Activated effector memory CD4-positive, alpha-beta T cell treated with anti-CD3 and anti-CD28 coated beads, Interleukin-2, amount 50 U/mL, for 16 hours (primary cell): ENCODE results near the gene PRELP.
"Not testable (repeated sequence)": the region's sequence is repeated elsewhere in the genome, so short reads cannot be mapped to it uniquely, and the experiment has no call there.

ENCODE experiments used
- DNase-seq: peaks from one replicate; pipeline ENCODE4 v3.0.0-alpha.2; 2020

Gene PRELP

DNA sequence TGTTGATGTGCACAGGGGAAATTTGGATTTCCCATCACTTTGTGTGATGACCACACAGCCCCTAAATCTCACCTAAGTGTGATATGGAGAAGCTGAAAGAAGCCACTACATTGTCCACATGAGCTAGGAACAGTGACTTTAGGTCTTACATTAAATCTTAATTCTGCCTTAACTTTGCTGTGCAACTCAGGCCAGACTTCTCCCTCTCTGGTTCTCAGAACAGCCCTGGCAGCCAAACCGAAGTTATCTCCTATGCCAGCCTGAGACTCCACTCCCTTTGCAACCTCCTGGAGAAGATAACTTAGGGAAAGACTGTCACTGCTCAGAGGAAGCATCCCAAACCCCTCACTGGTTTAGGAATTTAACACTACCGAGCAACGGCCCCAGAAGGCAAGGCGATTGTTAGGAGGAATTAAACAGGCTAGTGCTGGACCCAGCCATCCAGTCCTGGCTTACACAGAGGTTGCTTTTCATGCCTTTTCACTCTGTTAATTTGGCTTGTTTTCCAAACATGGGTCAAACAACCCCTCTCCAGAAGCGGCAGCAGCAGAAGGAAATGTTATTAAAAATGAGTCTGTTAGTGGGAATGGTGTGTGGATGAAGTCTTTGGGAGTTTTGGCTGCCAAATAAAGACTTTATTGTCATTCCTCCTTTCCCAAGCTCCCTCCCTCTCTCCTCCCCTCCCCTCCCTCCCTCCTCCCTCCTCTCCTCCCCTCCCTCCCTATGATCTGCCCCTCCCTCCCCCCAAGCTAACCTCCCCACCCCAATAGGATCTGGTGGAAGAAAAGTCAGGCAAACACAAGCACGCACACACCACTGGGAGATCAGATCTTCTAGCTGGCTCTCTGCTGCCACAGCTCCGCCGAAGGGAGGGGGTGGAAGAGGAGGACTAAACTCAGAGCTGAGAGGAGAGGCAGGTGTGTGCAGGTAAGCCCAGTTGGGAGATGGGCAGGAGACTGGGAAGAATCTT is at the start of gene PRELP:
Gene PRELP, plus strand, starts transcription at position 795 of the 970 bp plus-strand sequence. CDS start 7,379 bp downstream, outside the sequence.
- DNase-seq, result no peak

DNA sequence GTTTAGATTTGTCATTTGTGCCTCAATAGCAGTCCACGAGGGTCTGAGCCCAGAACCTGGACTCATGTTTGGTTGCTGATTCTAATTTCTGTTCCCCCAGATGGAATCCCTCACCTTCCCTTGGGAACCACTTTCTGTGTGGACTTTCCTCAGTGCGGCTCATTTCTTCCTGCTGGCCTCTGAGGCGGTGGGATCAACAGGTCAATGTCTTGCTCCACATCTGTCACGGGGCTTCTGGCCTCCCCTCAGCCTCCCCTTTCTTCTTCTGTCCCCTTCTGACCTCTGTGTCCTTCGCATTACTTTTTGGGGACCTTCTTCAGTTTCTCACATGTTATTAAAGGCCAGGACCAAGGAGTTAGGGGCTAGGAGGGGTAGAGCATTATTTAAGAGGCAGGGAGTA is 49.2 kb upstream of the PRELP start:
- DNase-seq, result no peak

DNA sequence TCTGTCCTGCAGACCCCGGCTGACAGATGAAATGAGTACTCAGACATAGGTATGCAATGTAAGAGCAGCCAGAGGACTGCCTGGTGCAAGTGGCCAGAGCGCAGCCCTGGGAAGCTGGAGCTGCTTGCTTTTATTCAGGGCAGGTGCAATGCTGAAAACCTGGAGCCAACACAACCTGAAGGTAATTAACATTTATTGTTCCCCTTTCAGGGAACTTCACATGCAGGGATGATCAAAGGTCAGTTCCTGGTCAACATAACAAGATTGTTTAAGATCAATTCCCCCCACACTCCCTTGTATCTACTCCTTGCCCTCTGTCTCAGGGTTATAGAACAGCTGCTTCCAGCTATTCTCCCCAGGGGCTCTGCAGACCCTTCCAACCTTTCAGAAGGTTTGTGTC is 48.7 kb upstream of the PRELP start:
- no peak for DNase-seq

DNA sequence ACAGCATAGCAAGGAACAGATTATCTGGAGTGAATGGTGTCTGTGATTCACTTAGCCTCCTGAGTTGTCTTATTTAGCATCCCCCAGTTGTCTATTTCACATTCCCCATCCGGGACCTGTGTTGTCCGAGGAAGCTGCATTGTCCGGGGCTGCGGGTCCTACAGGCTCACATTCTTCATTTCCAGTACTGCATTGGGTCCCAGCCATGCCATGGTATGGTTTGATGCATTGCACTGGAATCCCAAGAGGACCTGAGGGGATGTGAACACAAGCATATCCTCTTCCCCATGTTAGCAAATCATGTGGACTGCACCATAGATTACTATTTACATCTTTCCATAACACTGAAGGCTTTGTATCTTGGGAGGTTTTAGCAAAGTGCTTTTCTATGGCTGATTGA is 48.2 kb upstream of the PRELP start:
- DNase-seq, result no peak

DNA sequence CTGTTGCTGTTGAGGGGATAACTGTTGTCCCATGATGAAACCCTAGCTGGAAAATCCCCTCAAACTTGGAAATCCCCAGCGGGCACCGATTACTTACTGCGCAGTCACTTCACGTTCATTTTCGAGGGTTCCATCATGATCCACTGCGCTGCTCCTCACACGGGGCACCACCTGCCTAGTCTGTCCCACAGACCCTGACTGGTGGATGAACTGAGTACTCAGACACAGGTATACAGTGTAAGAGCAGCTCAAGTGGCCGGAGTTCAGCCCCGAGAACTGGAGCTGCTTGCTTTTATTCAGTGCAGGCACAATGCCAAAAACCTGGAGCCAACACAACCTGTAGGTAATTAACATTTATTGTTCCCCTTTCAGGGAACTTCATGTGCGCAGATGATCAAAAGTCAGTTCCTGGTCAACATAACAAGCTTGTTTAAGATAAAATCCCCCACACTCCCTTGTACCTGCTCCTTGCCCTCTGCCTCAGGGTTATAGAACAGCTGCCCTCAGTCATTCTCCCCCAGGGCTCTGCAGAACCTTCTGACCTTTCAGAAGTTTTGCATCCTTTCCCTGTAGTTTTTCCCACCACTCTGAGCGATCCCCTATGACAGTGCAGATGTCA is 46.5 kb upstream of the PRELP start:
- DNase-seq, result no peak

DNA sequence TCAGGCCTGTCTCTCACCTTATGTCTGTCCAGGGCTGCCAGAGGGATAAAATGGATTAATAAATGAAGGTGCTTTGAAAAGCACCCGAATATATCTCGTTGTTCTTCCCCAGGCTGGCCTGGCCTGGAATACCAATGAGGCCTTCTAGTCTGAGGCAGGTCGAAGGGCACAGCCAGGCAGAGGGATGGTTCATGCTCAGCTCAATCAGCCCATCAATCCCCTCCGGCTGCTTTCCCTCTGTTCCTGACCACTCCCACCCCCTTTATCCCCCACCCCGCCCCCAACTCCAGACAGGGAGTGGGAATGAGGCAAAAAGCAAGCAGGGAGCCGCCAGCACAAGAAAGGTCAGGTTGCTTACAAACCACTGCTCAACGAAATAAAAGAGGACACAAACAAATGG is 40.0 kb upstream of the PRELP start:
- DNase-seq, result no peak

DNA sequence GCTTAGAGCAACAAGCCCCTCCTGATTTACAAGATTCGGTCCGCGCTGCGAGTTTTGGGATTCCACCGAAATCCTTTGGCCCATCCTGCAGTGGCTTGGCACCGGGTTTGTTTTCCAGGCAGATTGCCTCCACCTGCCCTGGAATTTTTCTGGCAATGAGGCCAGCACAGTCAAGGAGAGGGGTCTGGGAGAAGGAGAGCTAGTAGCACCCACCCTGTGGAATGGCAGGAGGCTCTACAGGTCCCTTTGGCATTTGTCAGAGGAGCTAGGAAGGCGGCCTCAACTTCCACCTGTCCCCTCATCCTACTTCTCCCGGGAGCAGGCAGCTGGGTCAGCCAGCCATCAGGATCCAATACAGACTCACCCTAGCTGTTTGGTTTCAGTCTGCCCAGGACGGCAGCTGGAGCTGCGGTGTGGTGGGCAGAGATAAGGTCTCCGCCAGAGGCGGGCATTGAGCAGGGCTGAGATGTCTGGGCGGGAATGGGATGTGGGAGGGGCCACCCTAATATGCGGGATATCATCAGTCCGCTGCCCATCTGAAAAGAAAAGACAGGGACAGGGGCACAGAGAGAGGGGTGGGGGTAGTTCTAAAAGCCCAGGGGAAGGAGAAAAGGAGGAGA is 37.8 kb upstream of the PRELP start:
- no peak for DNase-seq

DNA sequence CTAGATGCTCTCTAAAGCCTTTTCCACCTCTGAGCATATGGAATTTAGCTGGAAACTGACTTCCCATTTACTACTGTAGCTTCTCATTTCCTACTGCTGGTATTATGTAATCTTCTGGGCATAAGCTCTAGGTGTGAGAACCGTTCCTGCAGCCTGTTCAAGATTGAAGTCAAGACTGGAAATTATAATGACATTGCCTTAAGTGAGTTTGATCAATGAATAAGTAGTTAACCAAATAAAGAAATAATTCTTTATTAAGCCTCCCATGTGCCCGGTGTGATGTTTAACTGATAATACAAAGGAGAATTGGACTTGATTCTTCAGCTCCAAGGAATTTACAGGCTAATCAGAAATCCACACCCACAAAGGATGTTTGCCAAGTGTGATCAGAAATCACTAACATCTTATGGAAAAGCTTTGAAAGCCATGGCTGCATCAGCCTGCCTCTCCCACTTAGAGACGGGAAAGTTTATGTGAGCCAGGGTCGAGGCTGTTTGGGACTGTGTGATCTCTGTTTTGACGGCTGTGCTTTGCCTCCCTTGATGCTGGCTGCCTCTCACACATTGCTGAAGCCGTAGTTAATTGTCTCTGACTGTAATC is 36.4 kb upstream of the PRELP start:
- DNase-seq, result no peak

DNA sequence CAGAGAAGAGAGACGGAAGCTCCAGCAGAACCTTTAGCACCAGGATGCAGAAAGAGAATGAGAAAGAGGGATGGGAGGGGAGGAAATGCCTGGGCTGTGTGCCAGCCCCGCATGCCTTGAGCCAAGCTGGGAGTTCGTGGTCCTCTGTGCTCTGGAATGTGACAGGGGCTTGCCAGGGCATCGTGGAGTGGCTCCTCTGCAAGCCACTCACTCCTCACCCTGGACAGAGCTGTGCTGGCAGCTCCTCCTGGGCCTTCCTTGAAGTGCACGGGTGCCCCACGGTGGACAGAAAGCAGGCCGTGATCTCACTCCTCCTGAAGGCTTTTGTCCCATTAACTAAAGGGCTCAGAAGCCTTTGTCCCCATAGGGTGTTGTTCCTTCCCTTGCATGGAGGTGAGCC is 34.8 kb upstream of the PRELP start:
- no peak for DNase-seq

DNA sequence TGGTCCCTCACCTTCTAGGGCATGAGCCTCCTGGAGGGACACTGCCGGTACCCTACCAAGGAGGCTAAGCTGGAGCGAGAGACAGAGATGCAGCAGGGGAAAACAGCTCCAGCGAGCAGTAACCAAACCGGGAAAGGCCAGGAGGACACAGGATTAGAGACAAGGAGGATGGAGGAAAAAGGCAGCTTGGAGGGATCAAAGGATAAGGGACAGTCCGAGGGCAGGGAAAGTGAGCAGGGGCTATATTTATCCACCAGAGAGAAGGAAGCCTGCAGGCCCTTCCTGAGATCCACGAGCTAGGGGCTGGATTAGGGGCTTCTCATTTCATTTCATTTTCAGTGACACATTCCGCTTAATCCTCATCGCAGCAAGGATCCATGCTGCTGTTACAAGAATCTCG is 33.8 kb upstream of the PRELP start:
- DNase-seq, result no peak

DNA sequence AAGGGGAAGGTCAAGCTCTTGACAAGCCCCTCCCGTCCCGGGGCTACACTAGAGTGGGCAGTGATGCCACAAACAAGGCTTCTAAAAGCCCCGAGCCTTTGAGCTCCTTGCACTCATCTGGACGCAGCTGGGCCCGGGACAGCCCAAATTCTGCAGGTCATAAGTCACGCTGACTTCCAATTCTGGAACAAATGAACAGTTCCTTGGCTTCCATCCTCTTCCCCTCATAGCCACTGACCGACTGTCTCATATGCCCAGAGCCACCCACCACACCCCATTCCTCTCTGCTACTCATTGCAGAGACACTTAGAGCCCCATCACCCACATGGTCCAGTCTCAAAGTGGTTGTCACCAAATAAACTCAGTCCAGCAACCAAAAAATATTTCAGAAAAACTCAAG is 32.8 kb upstream of the PRELP start:
- DNase-seq, result no peak

DNA sequence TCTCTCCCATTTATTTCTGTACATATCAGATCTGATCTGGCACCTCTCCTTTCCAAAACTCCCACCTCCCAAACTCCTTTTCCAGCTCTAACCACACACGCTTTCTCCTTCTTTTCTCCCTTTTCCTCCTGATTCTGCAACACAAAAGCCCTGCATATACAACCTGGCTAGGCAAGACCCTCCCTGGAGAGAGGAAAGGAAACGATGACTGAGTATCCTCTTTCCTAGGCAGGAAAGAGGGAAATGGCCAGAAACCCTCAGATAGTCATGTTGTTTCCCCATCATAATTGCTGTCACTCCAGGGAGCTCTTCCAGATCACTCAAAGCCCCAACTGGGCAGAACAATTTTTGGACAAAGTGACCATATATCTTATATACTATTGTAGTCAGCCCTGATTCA is 32.3 kb upstream of the PRELP start:
- DNase-seq, result no peak

DNA sequence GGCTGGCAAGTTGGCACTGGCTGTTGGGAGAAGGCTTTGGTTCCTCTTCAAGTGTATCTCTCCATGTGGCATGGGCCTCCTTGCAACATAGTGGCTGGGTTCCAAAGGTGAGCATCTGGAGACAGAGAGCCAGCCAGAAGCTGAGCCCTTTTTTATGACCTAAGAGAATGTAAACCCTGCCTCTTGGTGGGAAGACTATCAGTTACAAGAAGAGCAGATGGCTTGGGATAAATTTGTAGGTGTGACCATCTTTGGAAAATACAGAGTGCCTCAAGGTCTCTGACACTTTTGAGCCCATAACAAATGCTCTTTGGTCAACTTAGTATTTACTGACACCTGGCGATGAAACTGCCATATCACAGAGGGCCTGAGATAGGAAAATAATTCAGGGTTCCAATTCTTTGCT is 31.4 kb upstream of the PRELP start:
- DNase-seq, result no peak

DNA sequence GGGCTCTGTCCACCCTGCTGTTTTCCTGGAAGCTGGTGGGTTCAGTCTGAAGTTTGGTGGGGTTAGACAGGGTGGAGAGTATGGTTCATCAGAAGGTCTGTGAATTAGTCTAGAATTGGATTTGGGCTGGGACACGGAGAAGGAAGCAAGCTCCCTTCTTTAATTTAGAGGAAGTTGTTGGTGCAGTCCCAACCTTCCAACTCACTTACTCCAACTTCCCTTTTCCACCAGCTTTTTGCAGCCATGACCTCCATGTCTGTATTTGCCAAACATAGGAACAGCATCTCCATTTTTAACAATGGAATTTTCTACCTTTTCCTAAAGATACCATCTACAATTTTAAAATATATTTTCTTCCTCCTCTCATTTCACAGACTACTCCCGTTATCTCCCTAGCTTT is 28.5 kb upstream of the PRELP start:
- DNase-seq, result no peak

DNA sequence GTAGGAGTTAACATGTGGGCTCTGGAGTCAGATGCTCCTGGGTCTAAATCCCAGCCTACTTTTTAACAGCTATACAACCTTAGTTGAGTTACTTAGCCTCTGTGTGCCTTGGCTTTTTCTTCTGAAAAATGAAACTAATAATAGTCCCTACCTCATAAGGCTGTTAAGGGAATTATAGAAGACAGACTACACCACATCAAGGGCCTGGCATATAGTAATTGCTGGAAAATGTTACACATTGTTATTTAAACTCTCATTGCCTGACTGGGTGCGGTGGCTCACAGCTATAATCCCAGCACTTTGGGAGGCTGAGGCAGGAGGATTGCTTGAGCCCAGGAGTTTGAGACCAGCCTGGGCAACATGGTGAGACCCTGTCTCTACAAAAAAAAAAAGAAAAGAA is 28.0 kb upstream of the PRELP start:
- DNase-seq, result not testable (repeated sequence)

DNA sequence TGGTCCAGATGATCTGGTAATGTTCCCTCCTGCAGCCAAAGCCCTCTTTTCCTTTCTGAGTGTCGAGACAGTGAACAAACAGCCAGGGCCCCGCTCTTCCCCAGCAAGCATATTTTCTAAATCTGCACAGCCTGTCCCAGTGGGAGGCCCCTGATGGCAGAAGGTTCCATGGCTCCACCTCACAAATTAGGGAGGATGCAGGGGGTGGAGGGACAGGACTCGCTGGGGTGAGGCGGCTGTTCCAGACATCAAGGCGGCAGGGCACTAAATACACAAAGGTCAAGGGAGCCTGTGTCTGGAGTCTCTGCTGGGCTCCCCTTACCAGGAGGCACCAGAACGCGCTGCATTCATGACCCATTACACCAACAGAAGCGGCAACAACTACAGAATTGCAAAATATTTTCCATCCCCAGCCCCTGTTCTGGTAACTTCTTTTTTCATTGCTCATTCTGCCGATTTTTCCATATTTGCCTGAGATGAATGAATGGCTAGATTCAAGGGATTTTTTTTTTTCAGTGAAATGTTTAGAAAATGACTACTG is 27.0 kb upstream of the PRELP start:
- no peak for DNase-seq

DNA sequence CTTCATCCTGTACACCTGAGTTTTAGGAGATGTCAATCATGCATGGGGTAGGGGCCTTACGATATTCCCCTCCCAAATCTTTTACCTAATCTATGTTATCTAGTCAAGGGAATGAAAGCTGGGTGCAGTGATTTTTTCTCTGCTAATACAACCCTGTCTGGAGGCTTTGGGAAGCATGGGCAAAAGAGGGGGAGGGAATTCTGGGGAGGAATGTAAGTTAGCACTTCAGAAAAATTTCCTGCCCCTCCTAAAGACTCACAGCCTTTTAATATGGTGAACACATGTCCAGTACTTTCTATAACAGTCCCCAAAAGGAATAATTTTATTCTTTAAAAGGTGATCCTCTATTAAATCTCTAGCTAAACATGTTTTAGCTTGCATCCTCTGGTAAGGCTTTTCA is 25.6 kb upstream of the PRELP start:
- DNase-seq, result no peak

DNA sequence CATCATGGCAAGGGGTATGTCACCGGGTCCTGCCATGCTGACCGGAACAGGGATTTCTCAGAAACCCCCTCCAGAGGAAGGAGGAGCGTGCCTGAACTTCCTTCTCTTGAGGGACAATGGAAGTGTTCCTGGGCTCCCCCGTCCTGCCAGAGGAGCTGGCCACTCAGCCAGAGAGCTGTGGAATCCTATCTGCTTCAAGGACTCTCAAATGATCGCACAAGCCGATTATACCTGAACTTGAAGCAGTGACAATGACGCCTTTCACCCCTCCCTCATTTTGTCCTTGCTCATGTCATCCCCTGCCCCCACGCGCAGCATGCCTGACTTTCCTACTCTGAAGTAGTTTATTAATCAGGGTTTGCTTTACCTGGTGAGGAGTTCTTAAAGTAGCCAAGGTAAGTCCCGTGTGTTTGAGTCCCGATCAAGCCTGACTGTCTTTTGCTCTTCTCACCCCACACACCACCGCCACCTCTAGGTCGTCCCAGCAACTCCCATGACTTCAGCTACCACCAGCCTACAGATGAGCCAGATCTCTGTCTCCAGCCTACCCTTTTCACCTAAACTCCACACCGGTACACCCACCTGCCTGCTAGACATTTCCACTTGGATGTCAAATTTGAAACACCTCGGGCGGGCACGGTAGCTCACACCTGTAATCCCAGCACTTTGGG is 25.0 kb upstream of the PRELP start:
- no peak for DNase-seq

DNA sequence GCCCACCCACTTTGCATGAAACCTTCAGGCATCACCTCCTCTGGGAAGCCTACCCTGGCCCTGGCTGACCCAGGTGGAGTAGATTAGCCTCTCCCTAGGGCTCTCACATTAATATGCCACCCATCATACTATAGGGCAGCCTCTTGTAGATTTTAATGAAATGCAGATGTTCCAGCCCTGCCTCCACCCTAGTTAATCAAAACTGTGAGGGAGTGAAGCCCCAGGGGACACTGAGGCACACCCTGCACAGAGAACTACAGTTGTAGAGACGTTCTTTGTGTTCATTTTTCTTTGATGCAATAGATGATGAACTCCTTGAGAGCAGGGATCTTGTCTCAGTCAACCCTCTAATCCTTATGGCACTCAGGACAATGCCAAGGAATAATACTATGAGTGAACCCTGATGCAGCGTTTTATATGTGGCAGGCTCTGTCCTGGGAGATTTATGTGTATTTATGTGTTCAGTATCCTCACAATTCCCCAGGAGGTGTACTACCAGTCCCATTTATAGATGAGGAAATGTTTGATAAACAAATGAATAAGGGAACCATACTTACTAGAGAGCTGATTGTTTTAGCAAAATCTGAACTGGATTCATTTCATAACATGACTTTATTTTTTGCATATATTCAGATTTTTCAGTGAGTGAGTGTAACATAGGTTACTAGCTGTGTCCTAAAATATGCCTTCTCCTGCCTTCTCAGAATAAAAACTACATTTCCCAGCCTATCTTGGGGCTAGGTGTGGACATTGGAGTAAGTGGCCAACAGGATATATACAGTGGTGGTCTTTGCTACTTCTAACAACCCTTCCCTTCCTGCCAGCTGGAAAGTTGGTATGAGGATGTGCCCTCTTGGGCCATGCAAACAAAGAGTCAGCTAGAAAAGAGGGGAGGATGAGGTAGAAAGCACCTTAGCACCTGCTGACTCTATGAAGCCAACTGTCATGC is 23.5 kb upstream of the PRELP start:
- DNase-seq, result no peak

DNA sequence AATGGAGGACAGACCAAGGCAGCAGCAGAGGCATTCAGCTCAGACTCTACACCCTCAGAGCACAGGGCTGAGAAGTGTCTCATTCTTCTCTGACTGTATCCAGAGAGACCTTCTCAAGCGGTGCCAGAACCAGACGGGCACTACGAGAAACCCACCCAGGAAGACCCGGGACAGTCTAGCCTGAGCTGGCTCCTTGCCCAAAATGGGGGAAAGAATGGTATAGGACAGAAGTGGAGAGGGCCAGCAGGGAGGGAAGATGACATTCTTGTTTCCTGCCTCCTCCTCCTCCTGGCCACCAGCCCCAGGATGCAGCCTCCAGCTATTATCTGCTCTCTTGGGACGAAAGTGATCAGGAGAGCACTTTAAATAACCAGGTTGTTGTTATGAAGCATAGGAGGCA is 22.6 kb upstream of the PRELP start:
- no peak for DNase-seq

DNA sequence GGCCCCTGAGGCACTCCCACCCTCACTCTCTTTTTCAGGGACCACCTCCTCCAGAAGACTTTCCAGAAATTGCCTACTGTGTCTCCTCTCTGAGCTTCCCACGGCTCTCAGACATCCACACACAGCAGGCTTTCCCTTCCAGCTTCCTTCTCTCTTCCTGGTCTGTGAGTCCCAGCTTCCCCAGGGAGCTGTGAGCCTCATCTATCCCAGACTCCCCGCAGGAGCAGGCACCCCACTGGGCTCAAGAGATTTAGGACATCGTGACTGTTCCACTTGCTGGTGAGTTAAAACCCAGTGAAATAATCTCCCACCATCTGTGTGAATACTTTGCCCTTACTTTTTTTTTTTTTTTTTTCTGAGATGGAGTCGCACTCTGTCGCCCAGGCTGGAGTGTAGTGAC is 22.0 kb upstream of the PRELP start:
- DNase-seq, result no peak
